Transverse colon (tissue), 3 donors: ENCODE results near the gene EXTL1.

Experiments
- CTCF ChIP-seq, 5 experiments: fragments of 200-600 bp in 3 of 5; fragments of 450-650 bp in 2 of 5; sonication (generic) in 3 of 5; IDR thresholded peaks; 1 replicate in 2 of 5; 2 replicates in 3 of 5; pipeline ENCODE4 v1.5.1; 2016 to 2017; ENCODE audit warnings: antibody characterized with exemption in 5 of 5, inconsistent platforms in 3 of 5, mild to moderate bottlenecking in 2 of 5, moderate library complexity in 1 of 5
- POLR2A ChIP-seq: fragments of 450-650 bp; IDR thresholded peaks from one replicate; pipeline ENCODE4 v1.6.1; 2016; ENCODE audit warnings: antibody characterized with exemption, mild to moderate bottlenecking, moderate library complexity

DNA sequence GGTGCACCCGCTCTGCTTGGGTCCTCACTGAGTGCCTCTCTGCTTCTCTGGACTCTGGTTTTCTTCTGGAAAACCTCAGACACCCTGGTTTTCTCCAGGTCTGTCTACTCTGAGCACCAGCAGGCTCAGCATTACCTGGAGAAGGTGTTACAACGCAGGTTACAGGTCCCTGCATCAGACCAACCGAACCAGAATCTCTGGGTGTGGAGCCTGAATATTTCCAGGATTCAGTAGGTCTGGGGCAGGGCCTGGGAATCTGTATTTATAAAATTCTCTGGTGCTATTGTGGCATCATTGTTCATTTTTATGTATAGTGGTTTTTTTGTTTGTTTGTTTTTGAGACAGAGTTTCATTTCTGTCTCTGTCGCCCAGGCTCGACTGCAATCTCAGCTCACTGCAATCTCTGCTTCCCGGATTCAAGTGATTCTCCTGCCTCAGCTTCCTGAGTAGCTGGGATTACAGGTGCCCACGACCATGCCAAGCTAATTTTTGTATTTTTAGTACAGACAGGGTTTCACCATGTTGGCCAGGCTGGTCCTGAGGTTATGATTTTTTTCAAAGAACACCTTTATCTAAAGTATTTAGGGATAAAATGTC lies 25.8 kb downstream of the EXTL1 start:
- no peak for TF ChIP-seq POLR2A
- no peak for TF ChIP-seq CTCF (IDR thresholded peaks at IDR 0.05)
